ENCODE results near the gene AATF.

Gene AATF

GRCh38 chr17:36942631-36943125 is 6.1 kb upstream of the AATF start:
- no peaks in the 10 kb centered on the region for H3F3A ChIP-seq (ENCODE audit: low read depth)
- H3K4me2 ChIP-seq (ENCODE audit: low read depth, low read length, poor library complexity, severe bottlenecking), result no peak overlapping the region
- H3K9ac ChIP-seq (ENCODE audit: low read depth, low read length, poor library complexity, severe bottlenecking), result no peak overlapping the region
- H3K79me2 ChIP-seq (ENCODE audit: insufficient read depth, low read length), result no peaks in the 10 kb centered on the region
- H3K4me3 ChIP-seq (ENCODE audit: low read length, poor library complexity, severe bottlenecking), result no peak overlapping the region
- H2AFZ ChIP-seq (ENCODE audit: low read length), result no peak overlapping the region
- H3K4me1 ChIP-seq (ENCODE audit: insufficient read depth, low read length, poor library complexity, severe bottlenecking), result peaks cover 9% of the 10 kb centered on the region
- H3K9me2 ChIP-seq (replicated peaks; ENCODE audit: low read depth, low read length), result no peaks in the 10 kb centered on the region
- no peaks in the 10 kb centered on the region for H3K36me3 ChIP-seq (ENCODE audit: insufficient read depth, low read length)
- no peaks in the 10 kb centered on the region for H3K27me3 ChIP-seq (ENCODE audit: insufficient read depth, low read length, poor library complexity, severe bottlenecking)
- no peak for TF ChIP-seq EZH2phosphoT487 (IDR thresholded peaks at IDR 0.05; ENCODE audit: borderline replicate concordance)
- no peak for TF ChIP-seq CTCF (conservative IDR thresholded peaks at IDR 0.05; ENCODE audit: low read length)
- no peaks in the 10 kb centered on the region for H3K9me3 ChIP-seq (ENCODE audit: insufficient read depth, low read depth, low read length)
- no peaks in the 10 kb centered on the region for H4K20me1 ChIP-seq (ENCODE audit: insufficient read depth, low read length, poor library complexity, severe bottlenecking)

- no peaks in the 10 kb centered on the region for H3K27me3 ChIP-seq (ENCODE audit: insufficient read depth, low read length, poor library complexity, severe bottlenecking)
- no peaks in the 10 kb centered on the region for H3F3A ChIP-seq (ENCODE audit: low read depth)
- no peak overlapping the region for H3K9ac ChIP-seq (ENCODE audit: low read depth, low read length, poor library complexity, severe bottlenecking)
- H3K4me3 ChIP-seq (ENCODE audit: low read length, poor library complexity, severe bottlenecking), result no peak overlapping the region
- H3K79me2 ChIP-seq (ENCODE audit: insufficient read depth, low read length), result no peaks in the 10 kb centered on the region
- H3K9me3 ChIP-seq (ENCODE audit: insufficient read depth, low read depth, low read length), result no peaks in the 10 kb centered on the region
- H4K20me1 ChIP-seq (ENCODE audit: insufficient read depth, low read length, poor library complexity, severe bottlenecking), result no peaks in the 10 kb centered on the region
- H3K9me2 ChIP-seq (replicated peaks; ENCODE audit: low read depth, low read length), result no peaks in the 10 kb centered on the region
- no peak overlapping the region for H3K4me2 ChIP-seq (ENCODE audit: low read depth, low read length, poor library complexity, severe bottlenecking)
- peaks cover 17% of the 10 kb centered on the region for H3K4me1 ChIP-seq (ENCODE audit: insufficient read depth, low read length, poor library complexity, severe bottlenecking)
- TF ChIP-seq EZH2phosphoT487 (IDR thresholded peaks at IDR 0.05; ENCODE audit: borderline replicate concordance), result no peak
- H3K36me3 ChIP-seq (ENCODE audit: insufficient read depth, low read length), result no peaks in the 10 kb centered on the region
- H2AFZ ChIP-seq (ENCODE audit: low read length), result no peak overlapping the region
These were observed 5.2 kb upstream of the AATF start for GRCh38 chr17:36943250-36944191.

- H3K4me3 ChIP-seq (ENCODE audit: low read length, poor library complexity, severe bottlenecking), result no peak overlapping the region
- peaks cover 3% of the 10 kb centered on the region for H4K20me1 ChIP-seq (ENCODE audit: insufficient read depth, low read length, poor library complexity, severe bottlenecking)
- TF ChIP-seq EZH2phosphoT487 (IDR thresholded peaks at IDR 0.05; ENCODE audit: borderline replicate concordance), result no peak
- TF ChIP-seq CTCF (conservative IDR thresholded peaks at IDR 0.05; ENCODE audit: low read length), result no peak
- H3F3A ChIP-seq (ENCODE audit: low read depth), result no peaks in the 10 kb centered on the region
- no peaks in the 10 kb centered on the region for H3K27me3 ChIP-seq (ENCODE audit: insufficient read depth, low read length, poor library complexity, severe bottlenecking)
- H3K36me3 ChIP-seq (ENCODE audit: insufficient read depth, low read length), result no peaks in the 10 kb centered on the region
- H3K4me1 ChIP-seq (ENCODE audit: insufficient read depth, low read length, poor library complexity, severe bottlenecking), result peaks cover 18% of the 10 kb centered on the region
- H3K79me2 ChIP-seq (ENCODE audit: insufficient read depth, low read length), result peaks cover 6% of the 10 kb centered on the region
- peak overlapping the region; percentile 10 for H3K4me2 ChIP-seq (ENCODE audit: low read depth, low read length, poor library complexity, severe bottlenecking)
- H3K9me2 ChIP-seq (replicated peaks; ENCODE audit: low read depth, low read length), result no peaks in the 10 kb centered on the region
- H3K9ac ChIP-seq (ENCODE audit: low read depth, low read length, poor library complexity, severe bottlenecking), result no peak overlapping the region
- H2AFZ ChIP-seq (ENCODE audit: low read length), result no peak overlapping the region
- H3K9me3 ChIP-seq (ENCODE audit: insufficient read depth, low read depth, low read length), result no peaks in the 10 kb centered on the region
These were observed 4.2 kb upstream of the AATF start for GRCh38 chr17:36944553-36944952.

All from Loucy (cell line).